WI38 (cell line): ENCODE measurements around the gene PRPF6.

ENCODE experiments used
- H3K4me3 ChIP-seq: 2 replicates; pipeline ENCODE4 v1.5.1; 2011; ENCODE audit warnings: low read depth, mild to moderate bottlenecking, control low read depth, low read length
- CTCF ChIP-seq: IDR thresholded peaks from 2 replicates; pipeline ENCODE4 v1.5.1; 2012; ENCODE audit warnings: low read depth, mild to moderate bottlenecking, control low read depth, low read length

PRPF6 gene

GRCh38 chr20:64023361-64024140, 42.6 kb downstream of the PRPF6 start:
- no peak overlapping the region for H3K4me3 ChIP-seq
- no peak for TF ChIP-seq CTCF

DNA sequence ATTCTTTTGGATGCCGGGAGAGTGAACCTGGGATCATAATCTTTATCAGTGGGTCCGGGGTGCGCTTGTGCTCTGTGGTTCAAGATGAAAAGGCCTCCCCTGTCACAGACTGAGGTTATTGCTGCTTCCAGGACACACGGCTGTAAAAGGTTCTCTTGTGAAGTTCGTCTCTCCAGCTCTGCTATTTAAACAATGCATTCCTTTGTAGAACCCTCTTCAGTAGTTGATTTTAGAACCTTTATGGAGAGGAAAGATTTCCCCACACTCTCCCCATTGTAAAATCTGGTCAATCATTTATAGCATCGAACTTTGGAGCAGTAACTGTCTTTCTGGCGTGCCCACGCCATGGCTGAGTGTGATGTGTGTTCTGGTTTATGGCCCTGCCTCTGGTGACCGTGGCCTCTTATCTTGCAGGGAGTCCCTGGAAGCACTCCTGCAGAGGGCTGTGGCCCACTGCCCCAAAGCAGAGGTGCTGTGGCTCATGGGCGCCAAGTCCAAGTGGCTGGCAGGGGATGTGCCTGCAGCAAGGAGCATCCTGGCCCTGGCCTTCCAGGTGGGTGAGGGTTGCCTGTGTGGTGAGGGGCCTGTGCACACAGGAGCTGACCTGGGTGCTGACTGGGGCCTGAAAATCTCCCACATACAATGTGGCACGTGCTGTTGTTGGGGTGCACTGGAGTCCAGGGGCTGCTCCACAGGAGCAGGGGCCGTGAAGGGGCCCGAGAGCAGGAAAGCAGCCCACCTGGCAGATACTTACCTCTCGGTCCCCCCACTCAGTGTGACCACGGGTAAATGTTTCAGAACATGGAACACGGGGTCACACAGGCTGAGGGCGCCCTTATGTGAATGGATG, 43.4 kb downstream of the PRPF6 start:
- TF ChIP-seq CTCF = no peak
- H3K4me3 ChIP-seq = no peak overlapping the region

- H3K4me3 ChIP-seq = no peak overlapping the region
- no peak for TF ChIP-seq CTCF
Measured at GRCh38 chr20:64025101-64025825, 44.3 kb downstream of the PRPF6 start.

- no peak for TF ChIP-seq CTCF
- no peak overlapping the region for H3K4me3 ChIP-seq
Measured at GRCh38 chr20:64025826-64026412, 45.0 kb downstream of the PRPF6 start.

- TF ChIP-seq CTCF = no peak
- H3K4me3 ChIP-seq = no peak overlapping the region
Measured at GRCh38 chr20:64027981-64028685, 47.2 kb downstream of the PRPF6 start.

DNA sequence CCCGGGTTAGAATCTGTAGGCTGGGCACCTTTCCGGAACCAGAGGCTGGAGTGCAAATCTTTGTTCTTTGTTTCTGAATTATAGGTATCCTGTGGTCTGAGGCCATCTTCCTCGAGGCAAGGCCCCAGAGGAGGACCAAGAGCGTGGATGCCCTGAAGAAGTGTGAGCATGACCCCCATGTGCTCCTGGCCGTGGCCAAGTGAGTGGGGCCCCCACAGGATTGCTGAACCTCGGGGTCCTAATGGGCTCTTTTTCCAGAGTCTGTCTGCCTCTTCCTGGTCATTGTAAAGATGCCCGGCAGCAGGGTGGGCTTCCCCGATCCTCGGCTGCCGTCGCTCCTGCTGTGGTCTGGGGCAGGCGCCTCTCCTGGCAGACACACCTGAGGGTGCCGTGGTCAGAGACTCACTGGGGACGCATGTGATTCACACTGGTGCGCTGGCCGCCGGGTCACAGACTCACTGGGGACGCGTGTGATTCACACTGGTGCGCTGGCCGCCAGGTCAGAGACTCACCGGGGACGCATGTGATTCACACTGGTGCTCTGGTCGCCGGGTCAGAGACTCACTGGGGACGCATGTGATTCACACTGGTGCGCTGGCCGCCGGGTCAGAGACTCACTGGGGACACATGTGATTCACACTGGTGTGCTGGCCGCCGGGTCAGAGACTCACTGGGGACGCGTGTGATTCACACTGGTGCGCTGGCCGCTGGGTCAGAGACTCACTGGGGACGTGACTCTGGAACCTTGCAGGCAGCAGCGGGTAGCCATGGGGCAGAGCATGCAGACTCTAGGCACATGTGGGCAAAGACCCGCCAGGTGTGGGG, 48.6 kb downstream of the PRPF6 start:
- H3K4me3 ChIP-seq = no peak overlapping the region
- TF ChIP-seq CTCF = no peak
